GM04503 (cell line): ENCODE data around the gene MPC1.

Experiments
- DNase-seq: peaks from one replicate; pipeline ENCODE4 v3.0.0-alpha.2; 2012; ENCODE audit warnings: low read depth

Gene MPC1

DNA sequence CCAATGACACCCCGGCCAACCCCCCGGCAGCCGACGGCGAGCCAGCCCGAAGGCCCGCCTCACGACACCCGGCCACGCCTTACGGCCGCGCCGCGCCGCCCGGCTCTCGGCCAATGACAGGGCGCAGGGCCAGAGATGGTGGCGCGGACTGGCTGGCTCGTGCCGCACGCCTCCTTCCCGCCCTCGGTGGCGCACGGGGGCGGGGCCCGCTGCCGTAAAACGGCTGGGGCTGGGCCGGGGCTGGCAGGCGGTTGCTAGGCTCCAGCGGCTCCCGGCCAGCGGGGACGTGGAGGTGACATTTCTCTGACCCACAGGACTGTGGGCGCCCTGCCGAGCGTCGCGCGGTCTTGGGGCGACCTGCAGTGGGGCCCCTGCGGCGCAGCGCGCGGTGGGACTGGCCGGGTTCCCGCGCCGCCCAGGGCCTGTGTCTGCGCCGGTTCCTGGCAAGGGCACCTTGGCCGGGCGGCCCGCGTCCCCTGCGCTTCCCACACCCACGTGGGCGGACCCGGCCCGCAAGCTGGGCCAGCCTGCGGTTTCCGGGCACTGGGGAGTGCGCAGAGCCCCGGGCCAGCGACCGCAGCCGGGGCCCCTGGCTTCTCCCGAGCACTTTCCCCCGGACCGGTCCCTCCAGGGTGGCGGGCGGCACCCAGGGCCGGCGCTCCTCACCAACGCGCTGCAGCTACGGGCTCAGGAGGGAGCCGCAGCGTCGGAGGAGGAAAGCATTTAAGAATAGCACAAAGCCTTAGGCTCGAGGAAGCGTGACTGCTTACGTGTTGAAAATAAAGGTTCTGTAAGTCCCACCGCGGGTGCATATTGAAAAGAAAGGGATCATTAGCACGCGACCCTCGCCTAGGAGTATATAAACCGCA is at the start of gene MPC1:
MPC1 (minus strand) TSS at position 8 of the 869 bp plus-strand sequence. CDS start 64 bp downstream, outside the sequence.
- DNase-seq = peak; percentile 71

DNA sequence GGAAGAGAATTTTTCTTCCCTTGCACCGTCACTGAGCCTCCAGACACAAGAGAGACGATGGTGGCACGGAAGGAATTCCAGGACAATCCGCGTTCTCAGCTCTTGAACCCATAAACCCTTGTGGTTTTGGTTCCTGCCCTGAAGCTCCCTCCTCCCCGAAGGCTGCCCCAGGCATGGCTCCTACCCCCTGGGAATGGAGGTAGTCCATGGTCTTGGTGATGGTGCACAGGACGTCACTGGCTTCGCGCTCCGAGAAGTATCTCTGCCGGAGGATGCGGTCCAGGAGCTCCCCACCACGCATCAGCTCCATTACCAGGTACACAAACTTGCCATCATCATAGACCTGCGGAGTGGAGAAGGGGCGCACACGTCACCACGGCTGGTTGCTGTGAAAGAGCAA is 47.5 kb upstream of the MPC1 start:
- DNase-seq = no peak

DNA sequence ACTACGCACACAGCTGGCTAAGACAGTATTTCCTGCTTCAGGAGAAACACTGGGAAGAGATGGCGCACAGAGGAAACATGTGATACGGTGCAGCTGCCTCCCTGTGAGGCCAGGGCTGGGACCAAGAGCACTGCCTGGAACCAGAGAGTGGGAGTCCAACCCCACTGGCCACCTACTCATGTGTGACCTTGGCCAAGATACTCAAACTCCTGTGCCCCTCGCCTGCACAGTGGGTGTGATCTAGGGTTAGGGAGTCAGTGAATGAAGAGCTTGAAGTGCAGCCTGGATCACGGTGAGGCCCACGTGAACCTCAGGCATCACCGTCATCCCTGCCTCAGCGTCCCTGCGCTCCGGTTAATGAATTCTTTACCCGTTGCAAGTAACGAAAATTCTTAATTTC is 41.7 kb upstream of the MPC1 start:
- DNase-seq = no peak

DNA sequence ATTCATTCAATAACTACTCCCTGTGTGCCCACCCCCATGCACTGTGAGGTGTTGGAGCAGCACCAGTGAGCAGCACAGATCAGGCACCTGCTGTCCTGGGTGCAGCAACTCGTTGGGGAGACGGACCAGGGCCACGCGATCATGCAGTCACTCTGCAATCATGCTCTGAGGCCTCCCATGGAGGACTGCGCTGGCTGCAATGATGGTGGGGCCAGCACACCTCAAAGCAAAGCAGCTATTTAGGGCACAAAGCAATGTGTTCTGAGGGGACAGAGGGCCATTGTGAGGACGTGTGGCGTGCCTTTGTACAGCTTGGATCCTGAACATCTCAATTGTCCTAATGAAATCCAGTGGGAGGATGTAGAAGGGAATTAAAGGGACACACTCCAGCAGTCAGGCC is 41.0 kb upstream of the MPC1 start:
- DNase-seq = no peak

DNA sequence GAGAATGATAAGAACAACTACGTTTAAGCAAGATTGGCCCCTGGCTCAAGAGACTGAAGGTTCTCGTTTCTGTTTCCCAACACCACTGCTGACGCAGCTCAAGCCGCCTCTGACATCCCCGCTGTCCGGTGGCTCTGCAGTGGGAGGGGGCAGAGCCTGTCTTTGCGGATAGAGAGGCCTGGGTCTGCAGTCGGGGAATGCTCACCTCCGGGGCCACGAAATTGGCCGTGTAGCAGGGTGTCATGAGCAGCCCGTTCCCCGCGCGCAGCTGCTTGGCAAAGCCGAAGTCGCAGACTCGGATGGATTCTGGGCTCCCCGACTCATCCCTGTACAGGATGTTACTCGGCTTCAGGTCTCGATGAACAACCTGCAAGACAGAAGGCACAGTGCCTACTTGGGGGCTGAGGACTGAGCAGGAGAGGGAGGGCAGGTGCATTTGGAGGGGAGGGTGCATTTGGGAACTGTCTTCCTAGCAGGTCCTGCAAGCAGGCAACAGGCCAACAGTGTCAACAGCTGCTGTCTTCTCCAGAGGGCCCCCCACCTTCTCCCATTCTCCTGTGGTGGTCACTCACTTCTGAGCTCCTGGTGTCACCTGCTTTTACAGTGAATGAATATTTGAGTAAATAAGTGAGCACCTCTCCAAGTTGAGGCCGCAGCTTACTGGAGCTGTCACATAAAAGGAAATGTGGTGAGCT is 40.5 kb upstream of the MPC1 start:
- DNase-seq = no peak

DNA sequence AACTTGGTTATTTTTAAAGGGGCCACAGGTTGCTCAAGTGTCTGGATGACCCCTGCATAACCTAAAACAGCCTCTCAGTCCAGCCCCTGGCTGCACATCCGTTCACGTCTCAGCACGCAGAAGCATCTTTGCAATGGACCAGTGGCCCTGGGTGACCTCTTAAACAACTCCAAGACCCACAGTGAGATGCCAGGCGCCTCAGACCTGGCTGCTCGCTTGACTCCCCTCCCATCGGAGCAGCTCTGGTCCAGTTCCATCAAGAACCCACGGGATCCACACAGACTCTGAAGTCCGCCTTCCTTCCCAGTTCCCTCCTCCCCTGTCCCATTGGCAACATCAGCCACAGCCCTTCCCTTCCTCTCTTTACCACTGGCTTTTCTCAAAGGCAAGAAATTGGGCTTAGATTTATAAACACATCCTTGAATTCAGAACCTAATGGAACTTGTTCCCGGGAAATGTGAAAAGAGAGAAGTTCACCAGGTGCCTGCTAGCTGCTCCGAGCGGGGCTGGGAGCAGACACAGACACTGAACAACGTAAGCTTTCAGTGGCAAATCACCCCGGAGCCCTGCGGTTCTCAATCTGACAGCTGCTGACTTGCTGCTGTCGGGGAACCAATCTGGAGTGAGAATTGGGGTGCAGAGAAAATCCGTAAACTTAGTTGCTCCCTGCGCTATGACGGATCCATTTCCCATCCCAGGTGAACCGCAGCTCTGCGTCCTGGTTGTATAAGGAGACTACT is 39.6 kb upstream of the MPC1 start:
- DNase-seq = no peak

DNA sequence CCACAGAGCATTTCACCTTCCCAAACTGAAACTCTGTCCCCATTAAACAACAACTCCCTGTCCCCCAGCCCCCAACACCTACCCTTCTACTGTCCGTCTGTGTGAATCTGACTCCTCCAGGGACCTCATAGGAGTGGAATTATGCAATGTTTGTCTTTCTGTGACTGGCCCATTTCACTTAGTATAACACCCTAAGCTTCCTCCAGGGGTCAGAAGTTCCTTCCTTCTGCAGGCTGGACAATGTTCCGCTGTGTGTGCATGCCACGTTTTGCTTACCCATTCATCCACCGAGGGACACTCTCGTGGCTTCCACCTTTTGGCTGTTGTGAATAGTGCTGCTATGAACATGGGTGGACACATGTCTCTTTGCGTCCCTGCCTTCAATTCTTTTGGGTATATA is 37.6 kb upstream of the MPC1 start:
- DNase-seq = no peak

DNA sequence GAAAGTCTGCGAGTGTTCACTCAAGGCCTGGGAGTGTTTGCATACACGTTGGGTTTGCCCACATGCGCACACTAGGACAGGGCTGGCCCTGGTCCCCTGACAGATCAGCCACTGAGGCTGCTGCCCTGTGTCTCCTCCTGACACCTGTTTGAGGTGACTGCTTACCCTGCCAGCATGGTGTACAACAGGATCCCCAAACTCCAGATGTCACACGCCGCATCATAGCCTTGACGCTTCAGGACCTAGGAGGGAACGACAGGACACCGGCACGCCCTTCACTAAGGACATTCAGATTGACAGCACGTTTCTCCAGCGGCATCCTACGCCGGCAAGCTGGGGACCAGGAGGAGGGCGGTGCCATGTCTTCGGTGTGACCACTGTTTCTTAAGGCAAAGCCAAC is 37.0 kb upstream of the MPC1 start:
- DNase-seq = no peak

DNA sequence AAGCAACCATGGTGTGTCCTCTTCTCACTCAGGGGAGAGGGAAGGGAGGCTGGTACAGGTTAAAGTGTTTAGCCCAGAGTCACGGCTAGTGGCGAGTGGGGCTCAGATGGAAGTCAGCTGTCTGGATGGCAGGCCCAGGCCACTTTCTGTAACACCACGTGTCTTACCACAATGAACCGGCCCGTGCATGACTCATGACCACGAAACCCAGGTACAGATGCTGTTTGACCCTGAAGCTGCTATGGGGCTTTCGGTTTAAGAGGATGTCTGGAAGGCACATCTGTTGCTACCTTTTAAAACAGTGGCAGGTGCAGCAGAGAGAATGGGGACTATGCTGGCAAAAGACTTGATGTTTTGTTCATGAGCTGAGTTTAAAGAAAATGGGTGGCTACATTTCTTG is 36.5 kb upstream of the MPC1 start:
- DNase-seq = no peak

DNA sequence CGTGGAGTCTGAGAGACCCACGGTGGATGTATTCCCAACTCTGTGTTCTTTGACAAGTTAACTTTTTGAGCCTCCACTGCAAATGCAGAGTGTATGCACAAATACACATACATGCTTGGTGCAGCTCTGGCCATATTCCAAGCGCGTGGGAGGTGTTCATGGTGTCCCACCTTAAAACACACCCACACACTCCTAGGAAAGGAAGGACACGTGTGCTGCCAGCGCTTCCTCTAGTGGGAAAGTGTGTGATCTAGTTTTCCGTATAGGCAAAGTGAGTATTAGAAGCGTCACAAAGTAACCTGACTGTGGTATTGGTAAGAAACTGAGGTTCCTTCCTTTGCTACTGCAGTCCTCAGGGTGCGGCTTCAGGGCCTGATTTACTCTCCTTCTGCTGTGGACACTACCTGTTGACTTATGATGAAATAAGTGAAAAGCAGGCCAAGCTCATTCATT is 36.0 kb upstream of the MPC1 start:
- no peak for DNase-seq

DNA sequence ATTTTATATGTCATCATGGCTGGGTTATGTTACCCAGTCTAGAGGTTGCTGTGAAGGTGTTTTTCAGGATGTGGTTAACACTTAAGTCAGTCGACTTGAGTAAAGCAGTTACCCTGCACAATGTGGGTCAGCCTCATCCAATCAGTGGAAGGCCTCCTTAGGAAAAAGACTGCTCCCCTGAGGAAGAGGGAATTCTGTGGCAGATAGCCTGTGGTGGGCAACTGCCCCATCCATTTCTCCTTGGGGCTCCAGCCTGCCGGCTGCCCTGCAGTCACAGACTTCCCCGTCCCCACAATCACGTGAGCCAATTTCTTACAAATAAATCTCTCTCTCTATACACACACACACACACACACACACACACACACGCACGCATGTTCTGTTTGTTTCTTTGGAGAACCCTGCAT is 34.5 kb upstream of the MPC1 start:
- DNase-seq = no peak

DNA sequence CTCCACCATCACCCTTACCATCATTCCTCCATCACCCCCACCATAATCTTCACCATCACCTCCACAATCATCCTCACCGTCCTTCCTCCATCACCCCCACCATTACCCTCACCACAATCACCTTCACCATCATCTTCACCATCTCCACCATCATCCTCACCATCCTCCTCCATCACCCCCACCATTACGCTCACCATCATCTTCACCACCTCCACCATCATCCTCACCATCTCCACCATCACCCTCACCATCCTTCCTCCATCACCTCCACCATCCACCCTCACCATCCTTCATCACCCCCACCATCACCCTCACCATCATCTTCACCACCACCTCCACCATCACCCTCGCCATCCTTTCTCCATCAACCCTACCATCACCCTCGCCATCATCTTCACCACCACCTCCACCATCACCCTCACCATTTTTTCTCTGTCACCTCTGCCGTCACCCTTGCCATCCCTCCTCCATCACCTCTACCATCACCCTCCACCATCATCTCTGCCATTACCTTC is 33.1 kb upstream of the MPC1 start:
- no peak for DNase-seq

DNA sequence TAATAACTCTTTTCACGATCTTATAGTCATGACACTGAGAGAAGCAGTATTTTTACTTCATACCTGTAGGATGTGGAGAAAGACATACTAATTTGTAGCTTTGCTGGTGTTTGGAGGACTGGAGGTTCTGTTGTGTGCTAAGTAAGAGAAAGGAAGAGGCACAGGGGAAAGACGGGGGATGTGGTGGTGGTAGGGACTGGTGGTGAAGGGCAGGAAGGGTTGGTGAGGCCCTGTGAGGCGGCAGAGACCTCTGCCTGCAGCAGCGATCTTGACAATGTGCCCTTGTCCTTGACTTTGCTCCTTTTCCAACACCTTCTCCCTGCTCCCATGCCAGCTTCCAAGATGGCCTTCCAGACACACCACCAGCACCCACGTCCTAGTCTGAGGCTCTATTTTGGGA is 32.6 kb upstream of the MPC1 start:
- no peak for DNase-seq

DNA sequence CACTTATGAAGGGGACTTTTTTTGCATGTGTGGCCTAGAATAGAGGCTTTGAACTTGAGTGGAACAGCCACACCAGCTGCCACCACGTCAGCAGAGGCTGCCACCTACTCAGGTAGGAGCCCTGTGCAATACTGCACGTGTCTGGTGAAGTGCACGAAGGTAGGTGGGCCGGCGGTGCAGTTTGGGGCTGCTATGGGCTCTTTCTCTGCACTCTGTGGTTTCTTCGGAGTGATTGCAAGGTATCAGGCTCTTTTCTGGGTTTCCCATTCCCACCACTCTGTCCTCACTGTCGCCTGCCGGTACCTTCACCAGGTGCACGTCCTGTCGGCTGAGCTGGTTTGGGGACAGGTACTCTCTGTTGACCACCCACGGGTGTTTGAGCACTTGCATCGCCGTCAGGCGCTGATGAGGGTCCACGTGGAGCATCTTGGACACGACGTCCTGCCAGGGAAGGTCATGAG is 30.8 kb upstream of the MPC1 start:
- no peak for DNase-seq

DNA sequence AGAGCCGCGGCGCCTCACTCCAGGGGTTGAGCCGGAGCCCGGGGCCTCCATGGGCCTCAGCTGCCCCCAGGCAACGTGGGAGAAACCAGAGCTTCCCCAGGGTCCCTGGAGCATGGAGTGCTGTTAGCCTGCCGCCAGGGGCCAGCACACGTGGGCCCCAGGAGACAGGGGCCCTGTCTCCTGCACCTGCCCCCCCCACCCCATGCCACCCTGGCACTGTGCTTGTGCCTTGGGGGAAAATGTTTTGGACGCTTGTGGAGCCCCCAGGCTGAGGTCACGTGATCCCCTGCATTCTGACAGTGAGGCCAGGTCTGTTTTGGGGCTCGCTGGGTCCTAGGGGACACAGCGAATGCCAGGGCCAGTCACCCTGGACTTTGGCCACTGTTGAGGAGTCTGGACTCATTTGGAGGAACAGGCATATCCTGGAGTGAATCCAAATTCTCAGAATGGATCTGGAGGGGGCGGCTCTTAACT is 30.2 kb upstream of the MPC1 start:
- DNase-seq = no peak

DNA sequence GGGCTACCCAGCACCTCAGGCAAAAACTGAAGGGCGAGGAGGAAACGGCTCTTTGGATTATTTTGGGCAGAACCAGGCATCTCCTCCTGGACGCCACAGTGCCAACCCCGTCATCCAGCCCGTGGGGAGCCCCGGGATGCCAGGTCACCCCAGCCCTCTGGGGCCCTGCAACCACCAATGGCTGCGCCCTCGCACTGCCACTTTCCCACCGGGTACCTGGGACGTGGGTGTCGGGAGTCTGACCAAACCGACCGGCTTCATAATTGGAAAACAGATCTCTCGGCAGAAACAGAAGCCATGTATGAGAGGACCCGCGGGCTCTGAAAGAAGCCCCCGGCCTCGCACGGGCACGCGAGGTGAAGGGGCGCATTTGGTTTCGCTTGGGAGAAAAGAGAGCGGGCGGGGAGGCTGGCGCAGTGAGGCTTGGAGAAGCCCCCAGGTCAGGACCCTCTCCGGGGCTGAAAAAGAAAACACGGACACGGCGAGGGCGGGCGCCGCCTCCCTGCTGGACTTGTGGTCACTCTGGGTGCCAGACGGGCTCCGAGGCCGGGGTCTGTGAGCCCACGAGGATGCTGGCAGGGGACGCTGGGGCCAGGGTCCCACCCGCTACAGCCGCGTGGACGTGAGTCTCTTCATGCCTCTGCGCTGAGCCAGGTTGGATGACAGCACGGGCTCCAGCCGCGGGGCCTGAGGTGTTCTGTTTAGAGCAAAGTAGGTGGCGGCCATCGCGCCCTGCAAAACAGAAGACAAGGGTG is 29.6 kb upstream of the MPC1 start:
- no peak for DNase-seq

DNA sequence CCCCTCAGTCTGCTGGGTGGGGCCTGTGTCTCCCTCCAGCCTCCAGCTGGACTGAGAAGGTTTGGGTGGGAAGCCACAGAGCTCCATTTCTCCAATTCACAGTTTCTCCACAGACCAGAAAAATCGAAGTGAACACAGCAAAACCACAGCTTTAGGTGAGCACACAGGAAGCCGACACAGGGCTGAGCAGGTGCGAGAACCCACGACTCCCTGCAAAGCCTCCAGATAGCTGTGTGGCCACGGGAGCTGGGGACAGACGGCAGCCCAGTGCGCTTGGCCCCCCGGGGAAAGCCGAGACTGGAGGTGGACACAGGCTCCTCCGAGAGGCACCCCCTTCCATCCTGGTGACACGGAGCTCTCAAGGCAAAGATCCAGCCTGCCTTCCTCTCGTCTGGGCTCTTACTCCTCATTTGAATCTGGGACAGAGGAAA is 29.0 kb upstream of the MPC1 start:
- no peak for DNase-seq

DNA sequence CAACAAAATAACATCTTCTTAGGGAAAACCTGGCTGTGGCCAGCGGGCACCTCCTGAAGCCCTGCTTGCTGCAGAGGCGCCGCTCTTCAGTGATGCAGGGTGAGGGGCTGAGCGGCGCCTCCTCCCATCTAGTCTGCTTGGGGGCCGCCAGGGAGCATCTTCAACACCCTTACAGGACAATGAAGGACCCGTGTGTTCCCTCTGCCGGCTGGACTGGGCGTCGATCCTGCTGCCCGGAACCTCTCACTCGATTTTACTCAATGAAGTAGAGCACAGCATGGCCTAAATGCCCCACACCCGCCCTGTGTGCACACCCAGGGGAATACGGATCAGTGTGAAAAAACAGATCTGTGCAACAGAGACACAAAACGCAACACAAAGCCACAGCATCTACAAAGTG is 28.5 kb upstream of the MPC1 start:
- no peak for DNase-seq

DNA sequence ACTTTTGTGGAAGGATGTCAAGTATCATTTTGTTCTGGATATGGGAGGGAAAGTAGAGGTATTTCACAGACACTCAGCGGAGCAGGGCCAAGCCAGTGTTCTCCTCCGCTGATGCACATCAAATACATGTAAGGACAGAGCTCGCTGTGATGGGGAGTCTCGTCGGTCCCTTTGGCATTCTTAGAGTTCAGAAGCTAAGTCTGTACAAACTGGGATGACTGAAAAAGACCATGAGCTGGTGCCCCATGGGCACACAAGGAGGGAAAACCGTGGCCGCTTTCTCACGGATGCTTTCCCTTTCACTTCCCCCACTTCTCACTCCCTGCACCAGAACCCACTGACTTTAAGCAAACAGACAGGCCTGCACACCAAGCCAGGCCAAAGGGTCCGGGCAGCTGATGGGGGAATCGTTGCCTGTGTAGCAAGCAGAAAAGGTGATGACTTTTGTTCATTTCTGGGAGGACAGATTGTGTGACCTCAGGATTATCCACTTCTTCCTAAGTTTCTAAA is 27.7 kb upstream of the MPC1 start:
- DNase-seq = no peak

DNA sequence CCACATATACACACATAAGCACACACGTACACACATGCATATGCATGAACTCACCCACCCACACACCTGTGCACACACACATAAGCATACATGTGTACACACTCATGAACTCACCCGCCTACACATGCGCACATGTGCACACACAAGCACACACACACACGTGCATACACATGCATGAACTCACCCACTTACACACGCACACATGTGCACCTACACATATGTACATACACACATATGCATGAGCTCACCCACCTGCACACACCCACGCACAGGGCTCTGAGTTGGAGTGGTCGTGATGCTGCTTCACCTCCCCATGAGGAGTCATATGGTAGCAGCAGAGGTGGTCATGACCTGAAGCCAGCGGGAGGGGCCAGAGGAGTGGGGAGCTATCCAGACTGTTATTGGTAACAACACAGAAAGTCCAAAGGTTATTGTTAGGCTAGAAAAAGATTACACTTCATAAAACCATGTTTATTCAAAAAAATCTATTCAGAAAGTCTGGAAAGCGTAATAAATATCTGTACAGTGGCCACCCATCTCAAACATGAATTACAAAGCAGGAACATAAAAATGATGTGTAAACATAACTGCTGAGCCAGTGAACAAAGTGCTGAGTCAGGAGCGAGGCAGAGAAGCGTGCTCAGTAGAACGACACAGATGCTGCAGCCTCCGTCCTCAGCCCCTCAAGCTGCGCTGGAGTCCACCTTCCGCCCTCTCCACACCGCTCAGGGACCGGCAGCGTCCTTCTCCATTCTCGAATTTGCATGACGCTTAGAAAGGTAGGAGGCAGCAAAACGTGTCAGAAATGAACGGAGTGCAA is 26.4 kb upstream of the MPC1 start:
- no peak for DNase-seq
